MCF 10A (cell line): ENCODE results near the gene TNFRSF18. TPM values are rescaled to one million over a fixed set of nuclear protein-coding genes. Genes with fewer than 3 reads are reported as not detected.

Source experiments
- BruUV-seq: library from RNA; stranded (reverse); fragments of 400-500 nt; replicated peaks from 2 replicates; lab custom pipeline; 2021; lab: Mats Ljungman, UMichigan
- CTCF ChIA-PET: fragments of 300-600 bp; sonication (Branson Sonifier 250); formaldehyde crosslinking; extraction: SDS; loops from one replicate; lab custom pipeline; 2021; ENCODE audit warnings: antibody characterized with exemption, inconsistent platforms; lab: Yijun Ruan, JAX
- POLR2A ChIA-PET: fragments of 300-600, 350-650 bp; sonication (Branson Sonifier 250); formaldehyde crosslinking; extraction: SDS; loops from one replicate; lab custom pipeline; 2020; ENCODE audit warnings: antibody characterized with exemption, inconsistent platforms; lab: Yijun Ruan, JAX
- DNase-seq: peaks from one replicate; pipeline ENCODE4 v3.0.0-alpha.2; 2018; ENCODE audit not compliant: unreplicated experiment
- H3K27ac Mint-ChIP-seq: one replicate; pipeline ENCODE4 v1.8.0; 2022; ENCODE audit warnings: mild to moderate bottlenecking, low read depth, mixed read lengths; ENCODE audit not compliant: unreplicated experiment
- H3K27me3 Mint-ChIP-seq: one replicate; pipeline ENCODE4 v1.8.0; 2022; ENCODE audit warnings: mixed read lengths; ENCODE audit not compliant: insufficient read depth, unreplicated experiment
- H3K36me3 Mint-ChIP-seq: one replicate; pipeline ENCODE4 v1.8.0; 2022; ENCODE audit warnings: mild to moderate bottlenecking, moderate library complexity, mixed read lengths; ENCODE audit not compliant: insufficient read depth, unreplicated experiment
- H3K4me1 Mint-ChIP-seq: one replicate; pipeline ENCODE4 v1.8.0; 2022; ENCODE audit warnings: mixed read lengths; ENCODE audit not compliant: insufficient read depth, unreplicated experiment
- H3K4me3 Mint-ChIP-seq: one replicate; pipeline ENCODE4 v1.8.0; 2022; ENCODE audit warnings: mild to moderate bottlenecking, moderate library complexity, mixed read lengths; ENCODE audit not compliant: unreplicated experiment
- H3K9me3 Mint-ChIP-seq: one replicate; pipeline ENCODE4 v1.8.0; 2022; ENCODE audit warnings: mixed read lengths; ENCODE audit not compliant: unreplicated experiment
- CTCF ChIP-seq: fragments of 200-600 bp; IDR thresholded peaks from one replicate; pipeline ENCODE4 v1.8.0; 2022; ENCODE audit warnings: antibody characterized with exemption, mild to moderate bottlenecking; ENCODE audit not compliant: unreplicated experiment
- intact Hi-C: fragments of 100-400 bp; cut with micrococcal nuclease; formaldehyde crosslinking; loops from 2 replicates; pipeline ENCODE4 v1.14.1; 2022
- total RNA-seq: library from RNA; stranded (reverse); gene quantifications from 2 replicates; pipeline ENCODE4 v1.2.3, GENCODE V29; 2022

Gene TNFRSF18
- total RNA-seq, 1 experiment from 2014 or later, result not detected

GRCh38 chr1:1240348-1240732 is 33.9 kb upstream of the TNFRSF18 start:
- CTCF ChIA-PET, result interaction anchor here (0.7 kb wide), 1 partner anchor 57 kb away, joined by 3 read pairs; no protein-coding TSS in a partner anchor
- DNase-seq, result no peak
- H3K27me3 Mint-ChIP-seq, result no peaks in the 10 kb centered on the region
- intact Hi-C loops, result no loop called here
- H3K4me3 Mint-ChIP-seq, result no peak overlapping the region
- no peaks in the 10 kb centered on the region for H3K36me3 Mint-ChIP-seq
- POLR2A ChIA-PET, result interaction anchor here (0.6 to 1.5 kb wide), 2 partner anchors 10 to 159 kb away, joined by 3 to 4 read pairs; partner anchors contain the start of gene CCNL2
- H3K9me3 Mint-ChIP-seq, result no peaks in the 10 kb centered on the region
- BruUV-seq, result no TSS peak
- no peaks in the 10 kb centered on the region for H3K4me1 Mint-ChIP-seq
- TF ChIP-seq CTCF, result no peak
- H3K27ac Mint-ChIP-seq, result no peak overlapping the region

- intact Hi-C loops, result no loop called here
- no peak overlapping the region for H3K27ac Mint-ChIP-seq
- ChIA-PET POLR2A (interaction anchor here (0.6 to 1.5 kb wide), 5 partner anchors 9 to 159 kb away, joined by 3 to 6 read pairs (median 5); partner anchors contain the start of gene CCNL2), CTCF (interaction anchor here (0.7 to 0.8 kb wide), 3 partner anchors 11 to 117 kb away, joined by 3 read pairs; no protein-coding TSS in a partner anchor)
- no peaks in the 10 kb centered on the region for H3K36me3 Mint-ChIP-seq
- TF ChIP-seq CTCF, result no peak
- BruUV-seq, result no TSS peak
- no peaks in the 10 kb centered on the region for H3K9me3 Mint-ChIP-seq
- H3K27me3 Mint-ChIP-seq, result no peaks in the 10 kb centered on the region
- H3K4me3 Mint-ChIP-seq, result no peak overlapping the region
- DNase-seq, result peak; percentile 13
- H3K4me1 Mint-ChIP-seq, result no peaks in the 10 kb centered on the region
These were observed 33.4 kb upstream of the TNFRSF18 start for GRCh38 chr1:1239614-1240347.

GRCh38 chr1:1239227-1239613 is 32.8 kb upstream of the TNFRSF18 start:
- BruUV-seq, result no TSS peak
- no peaks in the 10 kb centered on the region for H3K4me1 Mint-ChIP-seq
- TF ChIP-seq CTCF, result no peak
- POLR2A ChIA-PET, result interaction anchor here (0.8 to 1.2 kb wide), 3 partner anchors 8 to 22 kb away, joined by 5 to 6 read pairs (median 5); no protein-coding TSS in a partner anchor
- H3K9me3 Mint-ChIP-seq, result no peaks in the 10 kb centered on the region
- intact Hi-C loops, result no loop called here
- H3K27me3 Mint-ChIP-seq, result no peaks in the 10 kb centered on the region
- DNase-seq, result no peak
- no peak overlapping the region for H3K4me3 Mint-ChIP-seq
- CTCF ChIA-PET, result interaction anchor here (0.7 to 0.8 kb wide), 2 partner anchors 12 to 117 kb away, joined by 3 read pairs; no protein-coding TSS in a partner anchor
- peaks cover under 1% of the 10 kb centered on the region for H3K36me3 Mint-ChIP-seq
- no peak overlapping the region for H3K27ac Mint-ChIP-seq

- no peak for DNase-seq
- no TSS peak for BruUV-seq
- Mint-ChIP-seq H3K36me3 (peaks cover 5% of the 10 kb centered on the region), H3K27me3 (no peaks in the 10 kb centered on the region), H3K4me1 (no peaks in the 10 kb centered on the region), H3K27ac (no peak overlapping the region), H3K4me3 (no peak overlapping the region), H3K9me3 (no peaks in the 10 kb centered on the region)
- CTCF ChIA-PET, result interaction anchor here (0.7 to 1.1 kb wide), 2 partner anchors 12 to 23 kb away, joined by 3 read pairs; no protein-coding TSS in a partner anchor
- no peak for TF ChIP-seq CTCF
- intact Hi-C loops, result no loop called here
- POLR2A ChIA-PET, result interaction anchor here (1.1 to 1.2 kb wide), 2 partner anchors 12 to 22 kb away, joined by 5 read pairs; no protein-coding TSS in a partner anchor
These were observed 32.3 kb upstream of the TNFRSF18 start for GRCh38 chr1:1238702-1239178.
